Heart right ventricle (tissue), 16 donors: ENCODE results near the gene KLHL40. TPM values are rescaled to one million over a fixed set of nuclear protein-coding genes. Genes with fewer than 3 reads are reported as not detected.
A peak's percentile ranks its signal among the peaks of the same experiment; 100 is the strongest.

ENCODE experiments used
- ATAC-seq, 8 donors: fragments of 200-7000 bp; cut with Tn5 transposase; one replicate each; pipeline ENCODE4 v1.9.1; 2020; ENCODE audit warnings: mild to moderate bottlenecking in 8 of 8, moderate library complexity in 8 of 8, moderate number of reproducible peaks in 1 of 8
- DNase-seq, 2 donors: peaks; one replicate each; pipeline ENCODE4 v3.0.0-alpha.2; 2020
- H3K27ac ChIP-seq, 10 donors: fragments of 200-600 bp; sonication (generic) in 2 of 10; one replicate each; pipeline versions ENCODE4 v1.5.0 to v1.8.0; 2020 to 2022; ENCODE audit warnings: mild to moderate bottlenecking in 3 of 10
- H3K27me3 ChIP-seq, 7 donors: fragments of 200-600 bp; one replicate each; pipeline ENCODE4 v1.8.0; 2021 to 2022; ENCODE audit warnings: mild to moderate bottlenecking in 2 of 7
- H3K36me3 ChIP-seq, 9 donors: fragments of 200-600 bp; sonication (generic) in 1 of 9; one replicate each; pipeline versions ENCODE4 v1.5.0 to v1.8.0; 2020 to 2022; ENCODE audit warnings: mild to moderate bottlenecking in 2 of 9
- H3K4me1 ChIP-seq, 9 donors: fragments of 200-600 bp; sonication (generic) in 1 of 9; one replicate each; pipeline versions ENCODE4 v1.5.0 to v1.8.0; 2020 to 2022; ENCODE audit warnings: mild to moderate bottlenecking in 4 of 9
- H3K4me3 ChIP-seq, 10 donors: fragments of 200-600 bp; sonication (generic) in 2 of 10; one replicate each; pipeline versions ENCODE4 v1.5.0 to v1.8.0; 2020 to 2022; ENCODE audit warnings: mild to moderate bottlenecking in 7 of 10, moderate library complexity in 2 of 10
- H3K9me3 ChIP-seq, 11 donors: fragments of 200-600 bp in 10 of 11; sonication (generic) in 2 of 11; one replicate each; pipeline versions ENCODE4 v1.5.0 to v1.8.0; 2013 to 2022; ENCODE audit warnings: mild to moderate bottlenecking in 2 of 11, control low read depth in 1 of 11, moderate library complexity in 1 of 11
- WGBS, 2 donors: extraction: QIAGEN DNeasy Blood & Tissue Kit; methylation state at CpG; one replicate each; pipeline ENCODE4 v1.1.7; 2013; ENCODE audit warnings: inconsistent platforms in 1 of 2; 5-methylcytosine and 5-hydroxymethylcytosine counted together
- intact Hi-C, 10 donors: fragments of 100-400 bp; cut with DNase I; formaldehyde crosslinking; loops; one replicate each; pipeline versions ENCODE4 v1.11.1 to v1.14.2; 2022
- polyA plus RNA-seq, 2 donors: library from polyadenylated mRNA; stranded (reverse); fragments of 200-250 nt; gene quantifications; one replicate each; pipeline ENCODE4 v1.2.3, GENCODE V29; 2013
- total RNA-seq, 10 donors: library from RNA; stranded (reverse); fragmentation: NEBNext Ultra II Directional in 3 of 10; extraction: Animal tissue kit (Norgen Biotek cat#: 25700) in 3 of 10; gene quantifications; one replicate each; pipeline versions ENCODE4 v1.2.1 to v1.2.4, GENCODE V29; 2021 to 2023
- TF ChIP-seq, protein P1 (sequence below), 9 donors: fragments of 200-600 bp; sonication (generic) in 2 of 9; IDR thresholded peaks; one replicate each; pipeline versions ENCODE4 v1.5.0 to v1.8.0; 2021 to 2022; ENCODE audit warnings: antibody characterized with exemption in 9 of 9, mild to moderate bottlenecking in 5 of 9, moderate library complexity in 1 of 9
- donor health status: Arrhythmogenic right ventricular cardiomyopathy.
- donor health status: ischemic (EF 13 %, LVEDD 7.1; RV severe dilation, severe dysfunction).
- donor health status: healthy with polysubstance abuse.
- donor health status: DM: no; HTN: yes; CAD: no.
- donor health status: DM: no; HTN: no; CAD: no.
- donor health status: ischemic (EF 25% LVEDD 6.9; RV normal size, moderate dysfunction).
- donor health status: ischemic (EF 25% LVEDD 5.7; RV mildly dilated, moderate dysfunction).
- donor health status: healthy.
- donor health status: DM: yes; HTN: yes; CAD: no.
- donor health status: Ischemic cardiomyopathy.
- donor health status: ischemic (EF 35%, LVEDD 5.7; RV mildly dilated, moderate dysfunction).
- donor health status: nonischemic (EF 11% LVEDD 7.7; RV severe dilation, severe dysfunction).
- donor health status: DM: yes; HTN: yes; CAD: no.
- donor health status: PGD.
- donor health status: ischemic (EF 29% LVEDD 5.4; RV normal size, mild dysfunction).
- donor health status: nonischemic (EF 23%, LVEDD 6.1; RV moderate dilation, normal function).

Gene KLHL40
- total and polyA plus RNA-seq, 12 donors = 0.26 to 8.3 (median 0.85) TPM

DNA sequence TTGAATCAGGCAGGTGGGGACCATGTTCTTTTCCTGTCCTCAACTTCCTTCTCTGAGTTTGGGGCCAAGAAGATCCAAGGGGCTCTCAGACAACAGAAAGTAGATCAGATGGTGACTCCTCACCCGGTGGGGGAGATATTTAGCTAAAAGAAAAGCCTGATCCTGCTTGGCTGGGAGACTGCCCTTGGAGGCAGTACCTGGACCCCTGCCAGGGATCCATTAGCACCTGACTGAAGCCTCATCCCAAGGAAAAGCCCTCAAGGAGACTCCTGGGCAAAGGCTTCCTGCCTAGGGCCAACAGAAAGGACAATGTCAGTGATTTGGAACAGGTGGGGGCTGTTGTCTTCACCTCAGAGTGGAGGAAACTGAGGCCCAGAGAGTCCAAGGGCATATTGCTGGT lies 50.7 kb downstream of the KLHL40 start:
- no peak for DNase-seq
- WGBS, 2 donors = 7 to 24% methylated on average over 1 of the region's 1 CpG

DNA sequence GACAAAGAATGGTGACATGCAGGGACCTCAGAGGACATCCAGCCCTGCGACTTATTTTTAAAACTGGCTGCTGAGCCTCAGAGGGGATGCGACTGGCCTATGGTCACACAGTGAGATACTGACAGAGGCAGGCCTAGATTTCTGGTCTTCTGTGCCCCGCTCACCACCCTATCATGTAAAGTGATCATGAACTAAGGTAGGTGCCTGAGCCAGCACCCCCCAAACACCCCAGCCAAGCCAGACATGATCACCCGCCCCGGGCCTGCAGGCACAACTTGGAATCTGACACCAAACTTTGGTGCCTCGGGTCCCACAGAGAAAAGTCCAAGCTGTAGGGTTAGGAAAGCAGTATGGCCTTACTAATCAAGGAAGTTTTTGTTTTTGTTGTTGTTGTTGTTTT lies 51.2 kb downstream of the KLHL40 start:
- H3K36me3 ChIP-seq = no peaks in the 10 kb centered on the region
- intact Hi-C loops = no loop called here
- peaks cover 3 to 36% (median 9%) of the 10 kb centered on the region in 9 donors for H3K4me1 ChIP-seq
- DNase-seq = no peak
- H3K27me3 ChIP-seq = no peaks in the 10 kb centered on the region
- H3K9me3 ChIP-seq = no peaks in the 10 kb centered on the region
- TF ChIP-seq, protein P1, sequence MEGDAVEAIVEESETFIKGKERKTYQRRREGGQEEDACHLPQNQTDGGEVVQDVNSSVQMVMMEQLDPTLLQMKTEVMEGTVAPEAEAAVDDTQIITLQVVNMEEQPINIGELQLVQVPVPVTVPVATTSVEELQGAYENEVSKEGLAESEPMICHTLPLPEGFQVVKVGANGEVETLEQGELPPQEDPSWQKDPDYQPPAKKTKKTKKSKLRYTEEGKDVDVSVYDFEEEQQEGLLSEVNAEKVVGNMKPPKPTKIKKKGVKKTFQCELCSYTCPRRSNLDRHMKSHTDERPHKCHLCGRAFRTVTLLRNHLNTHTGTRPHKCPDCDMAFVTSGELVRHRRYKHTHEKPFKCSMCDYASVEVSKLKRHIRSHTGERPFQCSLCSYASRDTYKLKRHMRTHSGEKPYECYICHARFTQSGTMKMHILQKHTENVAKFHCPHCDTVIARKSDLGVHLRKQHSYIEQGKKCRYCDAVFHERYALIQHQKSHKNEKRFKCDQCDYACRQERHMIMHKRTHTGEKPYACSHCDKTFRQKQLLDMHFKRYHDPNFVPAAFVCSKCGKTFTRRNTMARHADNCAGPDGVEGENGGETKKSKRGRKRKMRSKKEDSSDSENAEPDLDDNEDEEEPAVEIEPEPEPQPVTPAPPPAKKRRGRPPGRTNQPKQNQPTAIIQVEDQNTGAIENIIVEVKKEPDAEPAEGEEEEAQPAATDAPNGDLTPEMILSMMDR (IDR thresholded peaks at IDR 0.05) = no peak
- peak overlapping the region in 3 of 10 donors; percentile 15 to 56 (median 53) for H3K27ac ChIP-seq
- 78 to 79% methylated on average over 6 of the region's 6 CpGs for WGBS, 2 donors
- no peak for ATAC-seq
- H3K4me3 ChIP-seq = no peak overlapping the region

More for the DNA sequence above, 50.7 kb downstream of the KLHL40 start:
- no peak for ATAC-seq
- no peak overlapping the region for H3K4me3 ChIP-seq
- TF ChIP-seq, protein P1 (IDR thresholded peaks at IDR 0.05) = no peak
- H3K4me1 ChIP-seq = peaks cover 3 to 36% (median 9%) of the 10 kb centered on the region in 9 donors
- H3K27me3 ChIP-seq = no peaks in the 10 kb centered on the region
- no peaks in the 10 kb centered on the region for H3K9me3 ChIP-seq
- H3K27ac ChIP-seq = peak overlapping the region in 4 of 10 donors; percentile 11 to 56 (median 34)
- intact Hi-C loops = no loop called here
- H3K36me3 ChIP-seq = no peaks in the 10 kb centered on the region

DNA sequence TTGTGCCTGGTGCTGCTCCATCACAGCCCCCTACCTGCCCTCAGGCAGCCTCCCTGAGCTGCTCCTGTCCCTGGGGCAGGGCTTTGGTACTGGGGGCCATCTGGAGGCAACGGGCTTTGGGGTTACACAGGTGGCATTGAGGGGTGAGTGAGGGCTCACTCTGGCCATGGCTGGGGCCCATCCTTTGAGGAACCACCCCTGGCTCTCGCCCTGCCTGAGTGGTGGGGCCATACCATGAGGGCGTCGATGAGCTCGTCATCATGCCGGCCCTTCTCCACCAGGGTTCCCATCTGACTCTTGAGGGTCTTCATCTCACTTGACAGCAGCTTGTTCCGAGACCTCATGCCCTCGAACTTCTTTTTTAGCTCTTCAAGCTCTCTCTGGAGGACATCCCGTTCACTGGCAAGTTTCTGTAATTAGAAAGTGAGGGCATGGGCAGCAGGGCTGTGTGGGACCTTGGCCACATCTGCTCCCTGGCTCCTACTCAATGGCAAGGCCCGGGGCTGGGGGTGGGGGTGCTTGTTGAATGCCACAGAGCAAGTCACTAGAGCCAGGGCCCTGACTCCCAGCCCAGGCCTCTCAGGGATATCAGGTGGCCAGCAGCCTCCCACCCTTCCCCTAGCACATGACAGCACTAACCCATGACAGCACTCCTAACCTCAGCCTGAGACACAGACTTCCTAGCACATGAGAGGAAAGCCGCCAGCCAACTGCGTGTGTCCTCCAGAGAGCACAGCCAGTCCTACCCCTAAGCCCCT lies 54.2 kb downstream of the KLHL40 start:
- peak; percentile 85 to 92 for DNase-seq
- Histone ChIP-seq H3K27me3 (no peaks in the 10 kb centered on the region), H3K27ac (peak overlapping the region; percentile 80 to 99 (median 90)), H3K4me3 (no peak overlapping the region), H3K36me3 (no peaks in the 10 kb centered on the region), H3K4me1 (peaks cover 4 to 47% (median 13%) of the 10 kb centered on the region in 9 donors), H3K9me3 (no peaks in the 10 kb centered on the region)
- intact Hi-C loops = loop anchor here in 9 of 10 donors (1.0 to 10.0 kb wide), 10 partner anchors 37 to 139 kb away; partner anchors contain the start of genes HHATL (in 4 of the 9), ZBTB47 (in 2 of the 9) and NKTR (in 1 of the 9)
- TF ChIP-seq, protein P1 (IDR thresholded peaks at IDR 0.05) = no peak
- 44 to 61% methylated on average over 12 of the region's 12 CpGs for WGBS, 2 donors
- ATAC-seq = peak; percentile 87 to 97 (median 95)

DNA sequence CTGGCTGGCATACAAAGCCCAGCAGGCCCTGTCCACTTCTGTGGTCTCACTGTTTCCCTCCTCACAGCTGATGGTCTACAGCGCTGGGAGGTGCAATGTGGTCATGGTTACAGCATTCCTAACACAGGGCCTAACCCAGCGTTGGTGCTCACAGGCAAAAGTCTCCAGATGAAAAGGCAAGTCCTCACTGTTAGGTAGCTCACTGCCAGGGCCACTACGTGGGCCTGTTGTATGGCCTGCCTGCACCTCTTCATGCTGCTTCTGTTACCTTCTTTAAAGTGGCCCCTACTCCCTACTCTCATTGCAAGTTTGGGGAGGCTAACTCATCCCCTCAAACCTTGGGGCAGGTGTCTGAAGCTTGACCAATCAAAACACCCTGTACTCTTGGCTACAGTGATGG lies 56.5 kb downstream of the KLHL40 start:
- no peak for DNase-seq
- intact Hi-C loops = loop anchor here in 7 of 10 donors (2.0 to 10.0 kb wide), 6 partner anchors 39 to 89 kb away; partner anchors contain the start of genes HHATL (in 2 of the 7) and ZBTB47 (in 2 of the 7)
- 64 to 77% methylated on average over 3 of the region's 3 CpGs for WGBS, 2 donors
- no peaks in the 10 kb centered on the region for H3K36me3 ChIP-seq
- no peaks in the 10 kb centered on the region for H3K27me3 ChIP-seq
- no peak overlapping the region for H3K4me3 ChIP-seq
- peak overlapping the region in 6 of 10 donors; percentile 81 to 97 (median 86) for H3K27ac ChIP-seq
- peaks cover 2 to 57% (median 22%) of the 10 kb centered on the region in 9 donors for H3K4me1 ChIP-seq
- TF ChIP-seq, protein P1 (IDR thresholded peaks at IDR 0.05) = no peak
- no peak for ATAC-seq
- H3K9me3 ChIP-seq = no peaks in the 10 kb centered on the region

Other genes starting within 250 kb of the KLHL40 start
- gene VIPR1, start 182.9 kb upstream of the KLHL40 start, total RNA-seq = 1 to 10 TPM in 7 of 10 donors, under 1 TPM in 3; 0.76 to 7.3 (median 1.5) TPM
- 1 to 10 TPM; 3.9 to 8.3 TPM for gene VIPR1, start 182.9 kb upstream of the KLHL40 start, polyA plus RNA-seq
- gene SEC22C, start 103.6 kb upstream of the KLHL40 start, total RNA-seq = 10 to 100 TPM; 23.8 to 32.9 (median 26.4) TPM
- 10 to 100 TPM; 21.1 to 21.2 TPM for gene SEC22C, start 103.6 kb upstream of the KLHL40 start, polyA plus RNA-seq
- 10 to 100 TPM in 7 of 10 donors, 1 to 10 TPM in 3; 9.1 to 15.2 (median 11.3) TPM for gene SS18L2, start 94.7 kb upstream of the KLHL40 start, total RNA-seq
- gene SS18L2, start 94.7 kb upstream of the KLHL40 start, polyA plus RNA-seq = 10 to 100 TPM; 31.9 to 35.3 TPM
- 10 to 100 TPM; 19.7 to 28.4 (median 21.9) TPM for gene NKTR, start 84.9 kb upstream of the KLHL40 start, total RNA-seq
- gene NKTR, start 84.9 kb upstream of the KLHL40 start, polyA plus RNA-seq = 10 to 100 TPM; 10.2 to 59.3 TPM
- gene ZBTB47, start 31.8 kb upstream of the KLHL40 start, total RNA-seq = 100 to 1,000 TPM in 9 of 10 donors, 10 to 100 TPM in 1; 86.7 to 145 (median 112) TPM
- gene ZBTB47, start 31.8 kb upstream of the KLHL40 start, polyA plus RNA-seq = 10 to 100 TPM; 52.2 to 68.9 TPM
- 100 to 1,000 TPM; 390 to 998 (median 624) TPM for gene HHATL, start 17.3 kb downstream of the KLHL40 start, total RNA-seq
- 1,000 to 10,000 TPM in 1 of 2 donors, 100 to 1,000 TPM in 1; 332 to 2,035 TPM for gene HHATL, start 17.3 kb downstream of the KLHL40 start, polyA plus RNA-seq
- 1 to 10 TPM in 2 of 10 donors, under 1 TPM in 6, not detected in 2; 0.16 to 1.2 (median 0.62) TPM for gene CCDC13, start 87.7 kb downstream of the KLHL40 start, total RNA-seq
- gene CCDC13, start 87.7 kb downstream of the KLHL40 start, polyA plus RNA-seq = under 1 TPM; 0.44 to 0.52 TPM
- 100 to 1,000 TPM; 276 to 397 (median 331) TPM for gene HIGD1A, start 119.0 kb downstream of the KLHL40 start, total RNA-seq
- 100 to 1,000 TPM; 179 to 399 TPM for gene HIGD1A, start 119.0 kb downstream of the KLHL40 start, polyA plus RNA-seq
- gene ACKR2, start 123.9 kb downstream of the KLHL40 start, total RNA-seq = 1 to 10 TPM in 8 of 10 donors, under 1 TPM in 2; 0.93 to 2.1 (median 1.2) TPM
- gene ACKR2, start 123.9 kb downstream of the KLHL40 start, polyA plus RNA-seq = under 1 TPM; 0.15 to 0.25 TPM
- gene CYP8B1, start 190.3 kb downstream of the KLHL40 start, total RNA-seq = not detected
- not detected for gene CYP8B1, start 190.3 kb downstream of the KLHL40 start, polyA plus RNA-seq
- 1 to 10 TPM; 3.7 to 6.9 (median 5.5) TPM for gene ZNF662, start 220.6 kb downstream of the KLHL40 start, total RNA-seq
- 1 to 10 TPM in 1 of 2 donors, under 1 TPM in 1; 0.91 to 5.0 TPM for gene ZNF662, start 220.6 kb downstream of the KLHL40 start, polyA plus RNA-seq